HCT116 (cell line): ENCODE results near the gene SLMAP. TPM values are rescaled to one million over a fixed set of nuclear protein-coding genes. Genes with fewer than 3 reads are reported as not detected.

Source experiments
- ATAC-seq: fragments of 200-7000 bp; cut with Tn5 transposase; 2 replicates; pipeline ENCODE4 v1.9.1; 2020; ENCODE audit warnings: mild to moderate bottlenecking, moderate library complexity
- BruUV-seq: library from RNA; stranded (reverse); fragments of 400-500 nt; replicated peaks from 2 replicates; lab custom pipeline; 2021; lab: Mats Ljungman, UMichigan
- CTCF ChIA-PET: fragments of 300-600 bp; sonication (Branson Sonifier 250); formaldehyde crosslinking; loops from one replicate; lab custom pipeline; 2021; ENCODE audit warnings: antibody characterized with exemption; lab: Charles Lee
- POLR2A ChIA-PET: fragments of 300-600, 350-600 bp; sonication (Branson Sonifier 250); formaldehyde crosslinking; loops from one replicate; lab custom pipeline; 2021; ENCODE audit warnings: antibody characterized with exemption; lab: Charles Lee
- RAD21 ChIA-PET, 2 experiments: fragments of 300-600 bp; sonication (Branson Sonifier 250); formaldehyde crosslinking; loops; one replicate each; lab custom pipeline; 2023; ENCODE audit warnings: low total read pairs in 2 of 2; ENCODE audit not compliant: uncharacterized antibody in 2 of 2, unreplicated experiment in 2 of 2, low non-redundant PET in 1 of 2; lab: Charles Lee
- DNase-seq: peaks from one replicate; pipeline ENCODE4 v3.0.0-alpha.2; 2010; ENCODE audit warnings: low read depth, low spot score
- H2AFZ ChIP-seq: fragments of 200-600 bp; shearing (Covaris generic), sonication (generic); 2 replicates; pipeline ENCODE4 v1.6.1; 2017; ENCODE audit warnings: low read depth, mixed run types, mixed read lengths, antibody characterized with exemption, low read length; ENCODE audit not compliant: poor library complexity, severe bottlenecking
- H3K27ac ChIP-seq: 2 replicates; pipeline ENCODE4 v1.5.1; 2012; ENCODE audit warnings: low read depth, low read length
- H3K27me3 ChIP-seq: fragments of 200-600 bp; sonication (generic); 2 replicates; pipeline ENCODE4 v1.6.1; 2016; ENCODE audit warnings: mixed run types, low read length, mixed read lengths; ENCODE audit not compliant: insufficient read depth
- H3K36me3 ChIP-seq, 2 experiments: fragments of 200-500 bp in 1 of 2; fragments of 200-600 bp in 1 of 2; sonication (Bioruptor generic) in 1 of 2; sonication (generic) in 1 of 2; 2 replicates each; pipeline versions ENCODE4 v1.5.1 to v1.6.1; 2014 to 2016; ENCODE audit warnings: low read length in 2 of 2, inconsistent platforms in 1 of 2, mixed read lengths in 1 of 2, mixed run types in 1 of 2; ENCODE audit not compliant: insufficient read depth in 2 of 2, control insufficient read depth in 1 of 2
- H3K4me1 ChIP-seq, 2 experiments: fragments of 200-600 bp in 1 of 2; sonication (generic) in 1 of 2; 2 replicates each; pipeline versions ENCODE4 v1.5.1 to v1.6.1; 2012 to 2017; ENCODE audit warnings: low read length in 2 of 2, inconsistent platforms in 1 of 2, mild to moderate bottlenecking in 1 of 2, mixed read lengths in 1 of 2, mixed run types in 1 of 2, moderate library complexity in 1 of 2; ENCODE audit not compliant: insufficient read depth in 2 of 2, control insufficient read depth in 1 of 2
- H3K4me2 ChIP-seq: fragments of 200-600 bp; sonication (generic); 2 replicates; pipeline ENCODE4 v1.6.1; 2017; ENCODE audit warnings: mixed run types, low read length, mixed read lengths
- H3K4me3 ChIP-seq, 2 experiments: fragments of 200-600 bp in 1 of 2; sonication (generic) in 1 of 2; replicated peaks in 1 of 2; 2 replicates each; pipeline ENCODE4 v1.5.1; 2011 to 2016; ENCODE audit warnings: low read length in 2 of 2, control low read depth in 1 of 2, low read depth in 1 of 2, mild to moderate bottlenecking in 1 of 2, mixed read lengths in 1 of 2, mixed run types in 1 of 2
- H3K79me2 ChIP-seq: fragments of 200-600 bp; sonication (generic); 2 replicates; pipeline ENCODE4 v1.6.1; 2017; ENCODE audit warnings: mild to moderate bottlenecking, mixed run types, low read length, moderate library complexity, mixed read lengths; ENCODE audit not compliant: insufficient read depth
- H3K9ac ChIP-seq: fragments of 200-600 bp; sonication (generic); 2 replicates; pipeline ENCODE4 v1.6.1; 2016; ENCODE audit warnings: low read length, mixed read lengths
- H3K9me2 ChIP-seq: fragments of 200-600 bp; sonication (generic), shearing (Covaris generic); 2 replicates; pipeline ENCODE4 v1.6.1; 2017; ENCODE audit warnings: mixed run types, mild to moderate bottlenecking, moderate library complexity; ENCODE audit not compliant: insufficient read depth
- H3K9me3 ChIP-seq, 2 experiments: fragments of 200-500 bp in 1 of 2; fragments of 200-600 bp in 1 of 2; sonication (Bioruptor generic) in 1 of 2; sonication (generic) in 1 of 2; 2 replicates each; pipeline ENCODE4 v1.6.1; 2014 to 2017; ENCODE audit warnings: low read length in 2 of 2, mixed read lengths in 2 of 2, inconsistent platforms in 1 of 2, low read depth in 1 of 2, mild to moderate bottlenecking in 1 of 2, mixed run types in 1 of 2, moderate library complexity in 1 of 2; ENCODE audit not compliant: control insufficient read depth in 1 of 2, insufficient read depth in 1 of 2
- H4K20me1 ChIP-seq: fragments of 200-600 bp; sonication (generic), shearing (Covaris generic); 2 replicates; pipeline ENCODE4 v1.6.1; 2017; ENCODE audit warnings: mixed run types, mild to moderate bottlenecking, moderate library complexity; ENCODE audit not compliant: insufficient read depth
- CBX3 ChIP-seq: IDR thresholded peaks from 2 replicates; pipeline ENCODE4 v1.6.1; 2012; ENCODE audit warnings: low read depth
- CEBPB ChIP-seq: IDR thresholded peaks from 2 replicates; pipeline ENCODE4 v1.6.1; 2012; ENCODE audit warnings: low read depth
- FOSL1 ChIP-seq: IDR thresholded peaks from 2 replicates; pipeline ENCODE4 v1.6.1; 2012; ENCODE audit warnings: low read depth
- POLR2A ChIP-seq: IDR thresholded peaks from 2 replicates; pipeline ENCODE4 v1.7.0; 2011; ENCODE audit warnings: borderline replicate concordance; ENCODE audit not compliant: insufficient read depth, insufficient read length; ENCODE audit errors: extremely low read depth
- SIN3A ChIP-seq: IDR thresholded peaks from 2 replicates; pipeline ENCODE4 v1.6.1; 2012; ENCODE audit warnings: low read depth
- SRF ChIP-seq: IDR thresholded peaks from 2 replicates; pipeline ENCODE4 v1.6.1; 2012; ENCODE audit warnings: low read depth
- TCF7L2 ChIP-seq: IDR thresholded peaks from 2 replicates; pipeline ENCODE4 v1.7.0; 2011; ENCODE audit warnings: borderline replicate concordance, inconsistent platforms; ENCODE audit not compliant: insufficient read depth, insufficient read length; ENCODE audit errors: extremely low read depth
- ZBTB33 ChIP-seq: IDR thresholded peaks from 2 replicates; pipeline ENCODE4 v1.6.1; 2011; ENCODE audit warnings: mild to moderate bottlenecking, low read length, moderate library complexity; ENCODE audit not compliant: insufficient replicate concordance; ENCODE audit errors: extremely low read depth
- intact Hi-C: fragments of 100-400 bp; cut with micrococcal nuclease; formaldehyde crosslinking; loops from 2 replicates; pipeline ENCODE4 v1.10.0; 2022
- total RNA-seq: library from RNA; stranded (reverse); gene quantifications from one replicate; pipeline ENCODE4 v1.2.1, GENCODE V29; 2021; ENCODE audit not compliant: unreplicated experiment
- TF ChIP-seq, protein P1 (sequence below), 3 experiments: fragments of 200-600 bp in 1 of 3; sonication (generic) in 1 of 3; IDR thresholded peaks in 2 of 3; conservative IDR thresholded peaks in 1 of 3; 2 replicates each; pipeline ENCODE4 v1.5.1; 2012 to 2017; ENCODE audit warnings: low read depth in 2 of 3, low read length in 2 of 3, antibody characterized with exemption in 1 of 3, borderline replicate concordance in 1 of 3, control low read depth in 1 of 3, mild to moderate bottlenecking in 1 of 3, mixed read lengths in 1 of 3, mixed run types in 1 of 3, moderate library complexity in 1 of 3; ENCODE audit not compliant: insufficient read depth in 1 of 3

The SLMAP gene
- total RNA-seq, 1 experiment from 2014 or later: 81.0 TPM

- intact Hi-C loops: no loop called here
- POLR2A ChIA-PET: no interaction called here
- no peak overlapping the region for H2AFZ ChIP-seq
- H3K79me2 ChIP-seq: no peaks in the 10 kb centered on the region
- no TSS peak for BruUV-seq
- no peak for ATAC-seq
- CTCF ChIA-PET: no interaction called here
- H3K27me3 ChIP-seq: no peaks in the 10 kb centered on the region
- no peaks in the 10 kb centered on the region; a peak in 2 of 4 replicates for H3K36me3 ChIP-seq
- H3K4me3 ChIP-seq: no peak overlapping the region
- no peaks in the 10 kb centered on the region for H3K9me3 ChIP-seq
- H4K20me1 ChIP-seq: no peaks in the 10 kb centered on the region
- no peak overlapping the region for H3K4me2 ChIP-seq
- no peaks in the 10 kb centered on the region for H3K9me2 ChIP-seq
- RAD21 ChIA-PET: no interaction called here
- no peak overlapping the region for H3K27ac ChIP-seq
- no peaks in the 10 kb centered on the region for H3K4me1 ChIP-seq
- no peak overlapping the region for H3K9ac ChIP-seq
- no peak for DNase-seq
- TF ChIP-seq SIN3A: no peak
- no peak for TF ChIP-seq FOSL1
- no peak for TF ChIP-seq SRF
- TF ChIP-seq, protein P1, sequence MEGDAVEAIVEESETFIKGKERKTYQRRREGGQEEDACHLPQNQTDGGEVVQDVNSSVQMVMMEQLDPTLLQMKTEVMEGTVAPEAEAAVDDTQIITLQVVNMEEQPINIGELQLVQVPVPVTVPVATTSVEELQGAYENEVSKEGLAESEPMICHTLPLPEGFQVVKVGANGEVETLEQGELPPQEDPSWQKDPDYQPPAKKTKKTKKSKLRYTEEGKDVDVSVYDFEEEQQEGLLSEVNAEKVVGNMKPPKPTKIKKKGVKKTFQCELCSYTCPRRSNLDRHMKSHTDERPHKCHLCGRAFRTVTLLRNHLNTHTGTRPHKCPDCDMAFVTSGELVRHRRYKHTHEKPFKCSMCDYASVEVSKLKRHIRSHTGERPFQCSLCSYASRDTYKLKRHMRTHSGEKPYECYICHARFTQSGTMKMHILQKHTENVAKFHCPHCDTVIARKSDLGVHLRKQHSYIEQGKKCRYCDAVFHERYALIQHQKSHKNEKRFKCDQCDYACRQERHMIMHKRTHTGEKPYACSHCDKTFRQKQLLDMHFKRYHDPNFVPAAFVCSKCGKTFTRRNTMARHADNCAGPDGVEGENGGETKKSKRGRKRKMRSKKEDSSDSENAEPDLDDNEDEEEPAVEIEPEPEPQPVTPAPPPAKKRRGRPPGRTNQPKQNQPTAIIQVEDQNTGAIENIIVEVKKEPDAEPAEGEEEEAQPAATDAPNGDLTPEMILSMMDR (IDR thresholded peaks at IDR 0.05 in 2 of 3, conservative IDR thresholded peaks at IDR 0.05 in 1 of 3; ENCODE audit: borderline replicate concordance in 1 of 3, insufficient read depth in 1 of 3, low read depth in 2 of 3, low read length in 2 of 3): no peak
- no peak for TF ChIP-seq TCF7L2
- TF ChIP-seq POLR2A: no peak
- no peak for TF ChIP-seq CBX3
- no peak for TF ChIP-seq CEBPB
These were observed 133.7 kb downstream of the SLMAP start for GRCh38 chr3:57889807-57890206.

GRCh38 chr3:57890874-57891273 lies 134.8 kb downstream of the SLMAP start:
- Histone ChIP-seq H3K27ac (no peak overlapping the region), H2AFZ (no peak overlapping the region), H3K9ac (no peak overlapping the region), H3K79me2 (no peaks in the 10 kb centered on the region), H3K9me3 (no peaks in the 10 kb centered on the region), H3K4me3 (no peak overlapping the region), H3K9me2 (no peaks in the 10 kb centered on the region), H3K4me1 (no peaks in the 10 kb centered on the region), H3K27me3 (no peaks in the 10 kb centered on the region), H3K36me3 (no peaks in the 10 kb centered on the region; a peak in 2 of 4 replicates), H3K4me2 (no peak overlapping the region), H4K20me1 (no peaks in the 10 kb centered on the region)
- no peak for DNase-seq
- no peak for ATAC-seq
- no peak for TF ChIP-seq CEBPB
- no peak for TF ChIP-seq FOSL1
- no peak for TF ChIP-seq ZBTB33
- ChIA-PET CTCF (no interaction called here), RAD21 (no interaction called here), POLR2A (no interaction called here)
- BruUV-seq: no TSS peak
- intact Hi-C loops: no loop called here
